ENCODE results near the gene UPK2.
"Not testable (repeated sequence)": the region's sequence is repeated elsewhere in the genome, so short reads cannot be mapped to it uniquely, and the experiment has no call there.

Gene UPK2

GRCh38 chr11:118975771-118976709, 19.9 kb downstream of the UPK2 start:
- Histone ChIP-seq H3K4me3 (ENCODE audit: low read length, poor library complexity, severe bottlenecking) (no peak overlapping the region), H3K4me1 (ENCODE audit: insufficient read depth, low read length, poor library complexity, severe bottlenecking) (no peaks in the 10 kb centered on the region), H2AFZ (ENCODE audit: low read length) (no peak overlapping the region), H4K20me1 (ENCODE audit: insufficient read depth, low read length, poor library complexity, severe bottlenecking) (no peaks in the 10 kb centered on the region), H3K27me3 (ENCODE audit: insufficient read depth, low read length, poor library complexity, severe bottlenecking) (no peaks in the 10 kb centered on the region), H3K36me3 (ENCODE audit: insufficient read depth, low read length) (no peaks in the 10 kb centered on the region), H3K79me2 (ENCODE audit: insufficient read depth, low read length) (no peaks in the 10 kb centered on the region), H3F3A (ENCODE audit: low read depth) (no peaks in the 10 kb centered on the region), H3K4me2 (ENCODE audit: low read depth, low read length, poor library complexity, severe bottlenecking) (no peak overlapping the region), H3K9me3 (ENCODE audit: insufficient read depth, low read depth, low read length) (no peaks in the 10 kb centered on the region), H3K9me2 (replicated peaks; ENCODE audit: low read depth, low read length) (no peaks in the 10 kb centered on the region), H3K9ac (ENCODE audit: low read depth, low read length, poor library complexity, severe bottlenecking) (no peak overlapping the region)
- no peak for TF ChIP-seq CTCF (conservative IDR thresholded peaks at IDR 0.05; ENCODE audit: low read length)
- no peak for TF ChIP-seq EZH2phosphoT487 (IDR thresholded peaks at IDR 0.05; ENCODE audit: borderline replicate concordance)

- Histone ChIP-seq H3K9me2 (replicated peaks; ENCODE audit: low read depth, low read length) (no peaks in the 10 kb centered on the region), H3K9ac (ENCODE audit: low read depth, low read length, poor library complexity, severe bottlenecking) (no peak overlapping the region), H3K4me2 (ENCODE audit: low read depth, low read length, poor library complexity, severe bottlenecking) (no peak overlapping the region), H3K79me2 (ENCODE audit: insufficient read depth, low read length) (no peaks in the 10 kb centered on the region), H3F3A (ENCODE audit: low read depth) (no peaks in the 10 kb centered on the region), H3K4me1 (ENCODE audit: insufficient read depth, low read length, poor library complexity, severe bottlenecking) (no peaks in the 10 kb centered on the region), H2AFZ (ENCODE audit: low read length) (no peak overlapping the region), H3K9me3 (ENCODE audit: insufficient read depth, low read depth, low read length) (no peaks in the 10 kb centered on the region), H3K4me3 (ENCODE audit: low read length, poor library complexity, severe bottlenecking) (no peak overlapping the region), H3K27me3 (ENCODE audit: insufficient read depth, low read length, poor library complexity, severe bottlenecking) (no peaks in the 10 kb centered on the region), H4K20me1 (ENCODE audit: insufficient read depth, low read length, poor library complexity, severe bottlenecking) (no peaks in the 10 kb centered on the region), H3K36me3 (ENCODE audit: insufficient read depth, low read length) (no peaks in the 10 kb centered on the region)
- TF ChIP-seq EZH2phosphoT487 (IDR thresholded peaks at IDR 0.05; ENCODE audit: borderline replicate concordance) (no peak), CTCF (conservative IDR thresholded peaks at IDR 0.05; ENCODE audit: low read length) (no peak; the same call in 1 of the 2 replicates)
These were observed 23.3 kb downstream of the UPK2 start for GRCh38 chr11:118979434-118979833.

DNA sequence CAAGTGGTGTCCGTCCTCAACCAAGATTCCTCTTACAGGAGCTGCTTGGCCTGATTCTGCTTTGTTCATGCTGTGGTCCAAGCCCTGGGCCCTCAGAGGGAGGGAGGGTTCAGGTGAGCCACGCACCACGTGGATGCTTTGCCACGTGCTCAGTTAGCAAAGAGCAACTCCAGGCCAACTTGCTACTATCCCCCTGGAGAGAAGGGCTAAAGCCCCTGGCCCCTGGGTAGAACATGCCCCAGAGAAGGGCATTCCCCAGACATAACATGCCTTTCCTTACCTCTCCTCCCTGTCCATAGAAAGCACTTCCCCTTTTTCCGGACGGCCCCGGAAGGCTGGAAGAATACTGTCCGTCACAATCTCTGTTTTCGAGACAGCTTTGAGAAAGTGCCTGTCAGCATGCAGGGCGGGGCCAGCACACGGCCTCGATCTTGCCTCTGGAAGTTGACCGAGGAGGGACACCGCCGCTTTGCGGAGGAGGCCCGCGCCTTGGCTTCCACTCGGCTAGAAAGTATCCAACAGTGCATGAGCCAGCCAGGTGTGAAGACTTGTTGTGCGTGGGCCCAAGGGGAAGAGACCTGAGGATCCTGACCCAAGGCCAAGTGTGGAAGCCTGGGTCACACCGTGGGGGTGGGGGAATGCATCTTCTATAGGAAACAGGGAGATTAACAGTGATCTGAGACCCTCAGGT, 24.2 kb downstream of the UPK2 start:
- no peaks in the 10 kb centered on the region for H4K20me1 ChIP-seq (ENCODE audit: insufficient read depth, low read length, poor library complexity, severe bottlenecking)
- no peak overlapping the region for H3K4me2 ChIP-seq (ENCODE audit: low read depth, low read length, poor library complexity, severe bottlenecking)
- TF ChIP-seq EZH2phosphoT487 (IDR thresholded peaks at IDR 0.05; ENCODE audit: borderline replicate concordance) = no peak
- no peak for TF ChIP-seq CTCF (conservative IDR thresholded peaks at IDR 0.05; ENCODE audit: low read length)
- H3F3A ChIP-seq (ENCODE audit: low read depth) = no peaks in the 10 kb centered on the region
- no peak overlapping the region for H2AFZ ChIP-seq (ENCODE audit: low read length)
- no peak overlapping the region for H3K9ac ChIP-seq (ENCODE audit: low read depth, low read length, poor library complexity, severe bottlenecking)
- no peaks in the 10 kb centered on the region for H3K4me1 ChIP-seq (ENCODE audit: insufficient read depth, low read length, poor library complexity, severe bottlenecking)
- H3K9me2 ChIP-seq (replicated peaks; ENCODE audit: low read depth, low read length) = no peaks in the 10 kb centered on the region
- no peaks in the 10 kb centered on the region for H3K79me2 ChIP-seq (ENCODE audit: insufficient read depth, low read length)
- H3K36me3 ChIP-seq (ENCODE audit: insufficient read depth, low read length) = no peaks in the 10 kb centered on the region
- H3K27me3 ChIP-seq (ENCODE audit: insufficient read depth, low read length, poor library complexity, severe bottlenecking) = no peaks in the 10 kb centered on the region
- no peaks in the 10 kb centered on the region for H3K9me3 ChIP-seq (ENCODE audit: insufficient read depth, low read depth, low read length)
- no peak overlapping the region for H3K4me3 ChIP-seq (ENCODE audit: low read length, poor library complexity, severe bottlenecking)

- not testable (repeated sequence) for H4K20me1 ChIP-seq (ENCODE audit: insufficient read depth, low read length, poor library complexity, severe bottlenecking); H3K79me2 ChIP-seq (ENCODE audit: insufficient read depth, low read length); H3K4me2 ChIP-seq (ENCODE audit: low read depth, low read length, poor library complexity, severe bottlenecking); H3K9ac ChIP-seq (ENCODE audit: low read depth, low read length, poor library complexity, severe bottlenecking); H3F3A ChIP-seq (ENCODE audit: low read depth); H3K27me3 ChIP-seq (ENCODE audit: insufficient read depth, low read length, poor library complexity, severe bottlenecking); H3K36me3 ChIP-seq (ENCODE audit: insufficient read depth, low read length); H3K4me1 ChIP-seq (ENCODE audit: insufficient read depth, low read length, poor library complexity, severe bottlenecking); H3K4me3 ChIP-seq (ENCODE audit: low read length, poor library complexity, severe bottlenecking); H3K9me2 ChIP-seq (replicated peaks; ENCODE audit: low read depth, low read length); H2AFZ ChIP-seq (ENCODE audit: low read length); H3K9me3 ChIP-seq (ENCODE audit: insufficient read depth, low read depth, low read length)
These were observed 28.2 kb downstream of the UPK2 start for GRCh38 chr11:118984337-118984736.

All from Loucy (cell line).